Fibroblast of lung (primary cell): ENCODE measurements around the gene SRCIN1. TPM values are rescaled to one million over a fixed set of nuclear protein-coding genes. Genes with fewer than 3 reads are reported as not detected.
"Not testable (repeated sequence)": the region's sequence is repeated elsewhere in the genome, so short reads cannot be mapped to it uniquely, and the experiment has no call there.

Experiments used
- DNase-seq, 2 donors: peaks; one replicate each; pipeline versions ENCODE4 v3.0.0 to v3.0.0-alpha.2; 2010; ENCODE audit warnings: low read depth in 2 of 2
- H2AFZ ChIP-seq: 2 replicates; pipeline ENCODE4 v1.5.1; 2012; ENCODE audit warnings: low read length, control low read depth, inconsistent platforms
- H3K27ac ChIP-seq: 2 replicates; pipeline ENCODE4 v1.5.1; 2011; ENCODE audit warnings: low read length, control low read depth; ENCODE audit not compliant: insufficient read depth
- H3K27me3 ChIP-seq: 2 replicates; pipeline ENCODE4 v1.5.1; 2011; ENCODE audit warnings: mild to moderate bottlenecking, low read length; ENCODE audit not compliant: control insufficient read depth, insufficient read depth
- H3K36me3 ChIP-seq: 2 replicates; pipeline ENCODE4 v1.5.1; 2011; ENCODE audit warnings: low read length; ENCODE audit not compliant: control insufficient read depth, insufficient read depth
- H3K4me1 ChIP-seq: 2 replicates; pipeline ENCODE4 v1.5.1; 2011; ENCODE audit warnings: low read length; ENCODE audit not compliant: control insufficient read depth, insufficient read depth; ENCODE audit errors: extremely low read depth
- H3K4me2 ChIP-seq: 2 replicates; pipeline ENCODE4 v1.5.1; 2011; ENCODE audit warnings: low read length, control low read depth; ENCODE audit not compliant: insufficient read depth; ENCODE audit errors: extremely low read depth
- H3K4me3 ChIP-seq, 4 experiments: fragments of 200-600 bp in 1 of 4; sonication (generic) in 1 of 4; replicated peaks in 1 of 4; 2 replicates each; pipeline ENCODE4 v1.5.1; 2011 to 2016; ENCODE audit warnings: low read length in 4 of 4, low read depth in 3 of 4, mild to moderate bottlenecking in 3 of 4, control low read depth in 2 of 4, inconsistent platforms in 1 of 4, mixed read lengths in 1 of 4; ENCODE audit not compliant: insufficient read depth in 1 of 4; ENCODE audit errors: control extremely low read depth in 1 of 4
- H3K79me2 ChIP-seq: 2 replicates; pipeline ENCODE4 v1.5.1; 2012; ENCODE audit warnings: mild to moderate bottlenecking, low read length, inconsistent platforms; ENCODE audit not compliant: control insufficient read depth, insufficient read depth
- H3K9ac ChIP-seq: 2 replicates; pipeline ENCODE4 v1.5.1; 2011; ENCODE audit warnings: mild to moderate bottlenecking, low read length, control low read depth; ENCODE audit not compliant: insufficient read depth
- H3K9me3 ChIP-seq: 2 replicates; pipeline ENCODE4 v1.5.1; 2012; ENCODE audit warnings: low read depth, low read length; ENCODE audit not compliant: control insufficient read depth, insufficient read depth
- H4K20me1 ChIP-seq: 2 replicates; pipeline ENCODE4 v1.5.1; 2011; ENCODE audit warnings: low read length; ENCODE audit not compliant: control insufficient read depth, insufficient read depth; ENCODE audit errors: extremely low read depth
- CTCF ChIP-seq, 2 donors: IDR thresholded peaks in 1 of 2; conservative IDR thresholded peaks in 1 of 2; 1 replicate in 1 of 2; 2 replicates in 1 of 2; pipeline ENCODE4 v1.5.1; 2011 to 2012; ENCODE audit warnings: low read length in 2 of 2, control low read depth in 1 of 2, inconsistent platforms in 1 of 2, low read depth in 1 of 2, mild to moderate bottlenecking in 1 of 2
- EZH2 ChIP-seq: IDR thresholded peaks from 2 replicates; pipeline ENCODE4 v1.5.1; 2012; ENCODE audit warnings: low read length, control low read depth, mild to moderate bottlenecking; ENCODE audit errors: missing control alignments
- polyA plus RNA-seq, 2 donors: library from polyadenylated mRNA; depleted of rRNA in 1 of 2; stranded (reverse) in 1 of 2; unstranded in 1 of 2; fragments of >200 nt; gene quantifications; 2 replicates each; pipeline ENCODE4 v1.2.1, GENCODE V29; 2011 to 2012; ENCODE audit warnings: missing spikeins in 1 of 2
- total RNA-seq: library from RNA; depleted of rRNA; stranded (reverse); fragments of >200 nt; gene quantifications from 2 replicates; pipeline ENCODE4 v1.2.1, GENCODE V29; 2014

The SRCIN1 gene
- total and polyA plus RNA-seq, 2 donors (not counting 1 experiment from before 2014, with no cell fraction given): under 0.01 TPM; not detected in 1

DNA sequence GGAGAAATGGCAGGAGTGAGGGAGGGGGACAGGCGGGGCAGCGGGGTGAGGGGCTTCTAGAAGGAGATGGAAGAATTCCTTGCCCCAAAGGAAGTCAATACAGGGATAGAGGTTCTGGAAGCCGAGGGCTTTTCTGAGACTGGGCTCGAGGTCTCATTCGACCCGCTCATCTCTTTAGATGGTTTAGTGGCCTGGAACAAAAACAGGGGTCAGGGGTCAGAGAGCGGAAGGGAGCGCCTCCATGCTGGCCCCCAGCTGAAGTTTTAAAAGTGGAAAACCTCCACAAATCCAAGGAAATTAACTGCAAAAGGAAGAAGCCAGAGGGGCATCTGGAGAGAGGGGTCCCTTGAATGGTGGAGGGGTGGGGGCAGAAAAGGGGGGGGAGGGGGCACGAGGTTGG, 72.5 kb downstream of the SRCIN1 start:
- H3K27ac ChIP-seq: no peak overlapping the region
- no peak for DNase-seq
- no peak for TF ChIP-seq EZH2
- TF ChIP-seq CTCF (conservative IDR thresholded peaks at IDR 0.05 in 1 of 2, IDR thresholded peaks at IDR 0.05 in 1 of 2; ENCODE audit: low read depth in 1 of 2, low read length in 2 of 2): no peak

GRCh38 chr17:38532451-38532850, 73.3 kb downstream of the SRCIN1 start:
- Histone ChIP-seq H3K36me3 (no peaks in the 10 kb centered on the region), H3K27me3 (peaks cover 10% of the 10 kb centered on the region), H3K79me2 (no peaks in the 10 kb centered on the region), H2AFZ (no peak overlapping the region), H3K4me3 (no peak overlapping the region), H3K4me1 (no peaks in the 10 kb centered on the region), H3K9ac (no peak overlapping the region), H3K4me2 (no peak overlapping the region), H3K9me3 (no peaks in the 10 kb centered on the region), H4K20me1 (no peaks in the 10 kb centered on the region), H3K27ac (no peak overlapping the region)
- TF ChIP-seq EZH2 (no peak), CTCF (conservative IDR thresholded peaks at IDR 0.05 in 1 of 2, IDR thresholded peaks at IDR 0.05 in 1 of 2; ENCODE audit: low read depth in 1 of 2, low read length in 2 of 2) (no peak)
- DNase-seq: no peak

More for the DNA sequence above, 72.5 kb downstream of the SRCIN1 start:
- H3K4me1 ChIP-seq: no peaks in the 10 kb centered on the region
- H3K4me3 ChIP-seq: no peak overlapping the region
- H2AFZ ChIP-seq: no peak overlapping the region
- no peaks in the 10 kb centered on the region for H3K36me3 ChIP-seq
- H3K9ac ChIP-seq: no peak overlapping the region
- peaks cover 10% of the 10 kb centered on the region for H3K27me3 ChIP-seq
- H3K9me3 ChIP-seq: no peaks in the 10 kb centered on the region
- no peak overlapping the region for H3K4me2 ChIP-seq
- H4K20me1 ChIP-seq: no peaks in the 10 kb centered on the region
- H3K79me2 ChIP-seq: no peaks in the 10 kb centered on the region

DNA sequence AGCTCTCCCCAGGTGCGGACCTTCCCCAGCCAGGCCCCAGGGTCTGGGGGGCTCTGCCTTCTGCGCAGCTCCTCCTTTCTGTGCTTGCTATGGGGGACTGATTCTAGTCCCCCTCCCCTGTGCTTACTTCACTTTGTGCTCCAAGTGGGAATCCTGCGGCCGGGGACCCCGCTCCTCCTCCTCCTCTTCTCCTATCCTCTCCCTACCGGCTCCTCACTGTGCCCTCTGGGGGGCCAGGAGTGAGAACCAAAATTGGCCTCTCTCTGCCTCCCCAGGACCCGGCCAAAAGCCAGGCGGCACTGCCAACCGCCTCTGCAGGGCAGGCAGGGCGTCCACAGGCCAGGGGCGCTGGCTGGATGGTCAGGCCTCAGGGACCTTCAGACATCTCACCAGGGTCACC, 74.0 kb downstream of the SRCIN1 start:
- not testable (repeated sequence) for H3K4me3 ChIP-seq, H3K27ac ChIP-seq, H4K20me1 ChIP-seq, H2AFZ ChIP-seq, H3K4me1 ChIP-seq, H3K79me2 ChIP-seq, H3K9ac ChIP-seq, H3K9me3 ChIP-seq, H3K4me2 ChIP-seq, H3K36me3 ChIP-seq, DNase-seq
- H3K27me3 ChIP-seq: peaks cover 10% of the 10 kb centered on the region

- not testable (repeated sequence) for H3K79me2 ChIP-seq, H4K20me1 ChIP-seq, H3K4me2 ChIP-seq, H3K4me1 ChIP-seq, H3K27ac ChIP-seq, H2AFZ ChIP-seq, H3K27me3 ChIP-seq, H3K9ac ChIP-seq, H3K36me3 ChIP-seq, H3K4me3 ChIP-seq, DNase-seq, H3K9me3 ChIP-seq
These were observed 74.9 kb downstream of the SRCIN1 start for GRCh38 chr17:38530856-38531255.

DNA sequence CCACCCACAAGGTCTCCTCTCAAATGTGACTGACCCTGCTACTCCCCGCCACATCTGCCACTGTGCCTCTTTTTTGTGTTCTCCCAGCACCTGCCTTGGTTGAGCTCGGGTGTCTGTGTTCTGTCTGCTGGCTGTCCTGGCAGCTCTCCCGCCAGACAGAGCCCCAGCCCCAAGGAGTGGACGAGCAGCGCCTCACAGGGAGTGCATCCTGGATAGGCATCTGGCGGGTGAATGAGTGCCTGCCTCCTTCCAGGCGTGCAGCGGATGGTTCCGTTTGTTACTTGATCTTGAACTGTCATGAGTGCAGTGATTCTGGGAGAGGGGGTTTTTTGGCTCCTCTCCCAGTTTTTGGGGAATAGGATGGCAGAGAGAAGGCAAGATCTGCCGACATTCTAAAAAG, 77.6 kb downstream of the SRCIN1 start:
- H3K36me3 ChIP-seq, H3K27ac ChIP-seq, H3K4me2 ChIP-seq, H3K9me3 ChIP-seq, H3K9ac ChIP-seq, DNase-seq, H4K20me1 ChIP-seq, H3K4me3 ChIP-seq, H3K4me1 ChIP-seq, H3K79me2 ChIP-seq, H3K27me3 ChIP-seq, H2AFZ ChIP-seq: not testable (repeated sequence)
